Pancreas (tissue), 10 donors: ENCODE measurements around the gene AKAP13. TPM values are rescaled to one million over a fixed set of nuclear protein-coding genes. Genes with fewer than 3 reads are reported as not detected.

ENCODE experiments used
- ATAC-seq, 4 donors: fragments of 200-7000 bp; cut with Tn5 transposase; one replicate each; pipeline versions ENCODE4 v1.8.0 to v1.9.1; 2020; ENCODE audit warnings: mild to moderate bottlenecking in 4 of 4, moderate library complexity in 4 of 4
- DNase-seq, 6 donors: peaks; one replicate each; pipeline ENCODE4 v3.0.0-alpha.2; 2020
- FAIRE-seq: peaks from 2 replicates; lab custom pipeline; 2012; peaks lifted over from hg19 to GRCh38; lab: Jason Lieb, UNC
- H3K27ac ChIP-seq, 4 donors: fragments of 200-600 bp; sonication (generic); 1 replicate in 3 of 4; 2 replicates in 1 of 4; pipeline versions ENCODE4 v1.5.0 to v1.8.0; 2020
- H3K27me3 ChIP-seq, 4 donors: fragments of 200-600 bp; one replicate each; pipeline ENCODE4 v1.8.0; 2021
- H3K36me3 ChIP-seq, 3 donors: fragments of 200-600 bp; sonication (generic) in 1 of 3; one replicate each; pipeline versions ENCODE4 v1.5.0 to v1.8.0; 2020 to 2021
- H3K4me1 ChIP-seq, 3 donors: fragments of 200-600 bp; one replicate each; pipeline ENCODE4 v1.8.0; 2021
- H3K4me3 ChIP-seq, 4 donors: fragments of 200-600 bp; sonication (generic) in 2 of 4; one replicate each; pipeline versions ENCODE4 v1.5.0 to v1.8.0; 2020 to 2021
- H3K9me3 ChIP-seq, 4 donors: fragments of 200-600 bp; one replicate each; pipeline ENCODE4 v1.8.0; 2021
- CTCF ChIP-seq, 4 donors: fragments of 200-600 bp; sonication (generic) in 3 of 4; IDR thresholded peaks; one replicate each; pipeline versions ENCODE4 v1.5.0 to v1.8.0; 2021; ENCODE audit warnings: antibody characterized with exemption in 4 of 4
- WGBS, 2 donors: extraction: QIAGEN DNeasy Blood & Tissue Kit; methylation state at CpG; one replicate each; pipeline ENCODE4 v1.1.7; 2013; 5-methylcytosine and 5-hydroxymethylcytosine counted together
- intact Hi-C, 3 donors: fragments of 100-400 bp; cut with DNase I; formaldehyde crosslinking; loops; one replicate each; pipeline versions ENCODE4 v1.11.1 to v1.14.2; 2022
- polyA plus RNA-seq, 2 donors: library from polyadenylated mRNA; stranded (reverse); fragments of 200-250 nt; gene quantifications; one replicate each; pipeline ENCODE4 v1.2.3, GENCODE V29; 2013
- total RNA-seq, 6 donors: library from RNA; stranded (reverse); fragmentation: NEBNext Ultra II Directional in 4 of 6; extraction: Animal tissue kit (Norgen Biotek cat#: 25700) in 4 of 6; gene quantifications; one replicate each; pipeline versions ENCODE4 v1.2.1 to v1.2.4, GENCODE V29; 2021 to 2023
- donor health status: healthy with polysubstance abuse.
- donor health status: DM: no; HTN: no; CAD: no; lungs with moderate emphysema.
- donor health status: DM: no; HTN: no; CAD: no.
- donor health status: control.
- donor health status: control.
- donor health status: Bipolar disorder and iron deficiency.
- donor health status: DM: yes; HTN: yes; CAD: no.
- donor health status: DM: no; HTN: no; CAD: no.
- donor health status: DM: no; HTN: no; CAD: no.
- donor health status: DM: yes; HTN: yes; CAD: no.

Gene AKAP13
- total and polyA plus RNA-seq, 8 donors: 64.9 to 139 (median 89.9) TPM

- Histone ChIP-seq H3K4me3 (no peak overlapping the region), H3K4me1 (peaks cover 20 to 34% (median 32%) of the 10 kb centered on the region in 3 donors), H3K27ac (no peak overlapping the region), H3K27me3 (no peaks in the 10 kb centered on the region), H3K9me3 (no peaks in the 10 kb centered on the region), H3K36me3 (peaks cover 0 to 3% (median 0%) of the 10 kb centered on the region in 3 donors)
- DNase-seq (no peak), FAIRE-seq (no peak), ATAC-seq (no peak)
- WGBS, 2 donors: 87 to 94% methylated on average over 2 of the region's 2 CpGs
- no peak for TF ChIP-seq CTCF (IDR thresholded peaks at IDR 0.05)
- intact Hi-C loops: no loop called here
Observed at GRCh38 chr15:85597155-85597815, 216.9 kb downstream of the AKAP13 start.

- H3K36me3 ChIP-seq: peaks cover 0 to 9% (median 0%) of the 10 kb centered on the region in 3 donors
Observed at GRCh38 chr15:85598219-85598618, 217.8 kb downstream of the AKAP13 start.

GRCh38 chr15:85598718-85599398, 218.5 kb downstream of the AKAP13 start:
- DNase-seq (no peak), ATAC-seq (no peak), FAIRE-seq (no peak)
- H3K9me3 ChIP-seq: no peaks in the 10 kb centered on the region
- H3K36me3 ChIP-seq: peaks cover 0 to 16% (median 0%) of the 10 kb centered on the region in 3 donors
- no peaks in the 10 kb centered on the region for H3K27me3 ChIP-seq
- TF ChIP-seq CTCF (IDR thresholded peaks at IDR 0.05): no peak
- intact Hi-C loops: no loop called here
- peaks cover 17 to 26% (median 24%) of the 10 kb centered on the region in 3 donors for H3K4me1 ChIP-seq
- no peak overlapping the region for H3K4me3 ChIP-seq
- no peak overlapping the region for H3K27ac ChIP-seq
- 65 to 78% methylated on average over 5 of the region's 5 CpGs for WGBS, 2 donors

More at GRCh38 chr15:85598219-85598618, 217.8 kb downstream of the AKAP13 start:
- Histone ChIP-seq H3K9me3 (no peaks in the 10 kb centered on the region), H3K4me3 (no peak overlapping the region), H3K27ac (no peak overlapping the region), H3K4me1 (peaks cover 20 to 29% (median 27%) of the 10 kb centered on the region in 3 donors), H3K27me3 (no peaks in the 10 kb centered on the region)
- TF ChIP-seq CTCF (IDR thresholded peaks at IDR 0.05): no peak
- no peak for FAIRE-seq
- no peak for DNase-seq
- ATAC-seq: peak in 1 of 4 donors; percentile 10
- intact Hi-C loops: no loop called here
- WGBS, 2 donors: 66 to 74% methylated on average over 4 of the region's 4 CpGs

GRCh38 chr15:85600001-85600400, 219.6 kb downstream of the AKAP13 start:
- H3K27me3 ChIP-seq: no peaks in the 10 kb centered on the region
- ATAC-seq (peak in 3 of 4 donors; percentile 8 to 20 (median 16)), FAIRE-seq (no peak), DNase-seq (no peak)
- no peaks in the 10 kb centered on the region for H3K9me3 ChIP-seq
- peaks cover 0 to 20% (median 0%) of the 10 kb centered on the region in 3 donors for H3K36me3 ChIP-seq
- no peak for TF ChIP-seq CTCF (IDR thresholded peaks at IDR 0.05)
- peaks cover 16 to 17% (median 17%) of the 10 kb centered on the region in 3 donors for H3K4me1 ChIP-seq
- no peak overlapping the region for H3K4me3 ChIP-seq
- intact Hi-C loops: no loop called here
- H3K27ac ChIP-seq: no peak overlapping the region
- WGBS, 2 donors: 70 to 85% methylated on average over 2 of the region's 2 CpGs
